Tibial artery (tissue), 4 donors: Measurements from ENCODE around the gene CIPC.

Source experiments
- DNase-seq, 2 donors: peaks; one replicate each; pipeline ENCODE4 v3.0.0-alpha.2; 2019
- H3K27ac ChIP-seq, 2 donors: fragments of 200-600 bp; sonication (generic) in 1 of 2; 1 replicate in 1 of 2; 2 replicates in 1 of 2; pipeline ENCODE4 v1.5.1; 2018 to 2019; ENCODE audit warnings: mild to moderate bottlenecking in 1 of 2
- H3K27me3 ChIP-seq, 2 donors: fragments of 200-600 bp; sonication (generic) in 1 of 2; one replicate each; pipeline versions ENCODE4 v1.5.1 to v1.6.0; 2016 to 2019
- H3K36me3 ChIP-seq, 3 donors: fragments of 200-600 bp; sonication (generic) in 2 of 3; one replicate each; pipeline ENCODE4 v1.5.1; 2016 to 2019; ENCODE audit warnings: mild to moderate bottlenecking in 2 of 3
- H3K4me1 ChIP-seq, 4 donors: fragments of 200-600 bp; sonication (generic) in 2 of 4; 1 replicate in 3 of 4; 2 replicates in 1 of 4; pipeline ENCODE4 v1.5.1; 2016 to 2019
- H3K4me3 ChIP-seq, 2 donors: fragments of 200-600 bp; sonication (generic) in 1 of 2; 1 replicate in 1 of 2; 2 replicates in 1 of 2; pipeline ENCODE4 v1.5.1; 2018 to 2019; ENCODE audit warnings: mild to moderate bottlenecking in 2 of 2
- H3K9me3 ChIP-seq, 3 donors: fragments of 200-600 bp; sonication (generic) in 1 of 3; one replicate each; pipeline ENCODE4 v1.5.1; 2016 to 2019
- intact Hi-C: fragments of 100-400 bp; cut with DNase I; formaldehyde crosslinking; loops from one replicate; pipeline ENCODE4 v1.15.0; 2023; ENCODE audit warnings: low total_unique reads
- TF ChIP-seq, protein P1 (sequence below), 2 experiments: fragments of 200-600 bp in 1 of 2; fragments of 450-650 bp in 1 of 2; IDR thresholded peaks; one replicate each; pipeline ENCODE4 v1.5.1; 2017 to 2019; ENCODE audit warnings: antibody characterized with exemption in 2 of 2, mild to moderate bottlenecking in 1 of 2, moderate library complexity in 1 of 2

The CIPC gene

DNA sequence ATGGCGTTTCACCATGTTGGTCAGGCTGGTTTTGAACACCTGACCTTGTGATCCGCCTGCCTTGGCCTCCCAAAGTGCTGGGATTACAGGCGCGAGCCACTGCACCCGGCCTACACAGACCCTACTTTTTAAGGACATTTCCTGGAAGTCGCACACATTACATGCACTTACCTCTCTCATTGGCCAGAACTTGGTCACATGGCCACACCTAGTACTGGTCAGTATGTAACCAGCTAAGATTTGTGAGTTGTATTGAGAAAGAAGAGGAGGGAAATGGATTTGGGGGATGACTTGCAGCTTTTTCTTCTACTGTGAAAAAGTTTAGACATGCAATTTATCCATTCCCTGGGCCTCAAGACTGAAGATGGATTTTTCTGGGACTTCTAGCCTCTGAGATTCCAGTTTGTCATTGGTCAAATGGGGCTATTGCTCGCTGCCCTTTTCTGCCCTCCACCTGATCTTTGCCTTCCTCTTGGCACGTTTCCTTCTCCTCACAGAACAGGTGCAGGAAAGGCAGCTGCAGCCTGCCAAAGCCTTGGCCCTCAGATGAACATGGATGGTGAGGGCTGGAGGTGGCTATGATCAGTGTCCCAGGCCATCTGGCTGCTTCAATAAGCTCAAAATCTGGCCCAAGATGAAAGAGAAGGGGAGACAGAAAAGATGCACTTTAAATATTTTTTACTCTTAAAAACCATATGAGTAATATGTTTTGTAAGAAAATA is 50.6 kb downstream of the CIPC start:
- H3K27me3 ChIP-seq, result peaks cover 0 to 59% of the 10 kb centered on the region in 2 donors
- no peak for DNase-seq

DNA sequence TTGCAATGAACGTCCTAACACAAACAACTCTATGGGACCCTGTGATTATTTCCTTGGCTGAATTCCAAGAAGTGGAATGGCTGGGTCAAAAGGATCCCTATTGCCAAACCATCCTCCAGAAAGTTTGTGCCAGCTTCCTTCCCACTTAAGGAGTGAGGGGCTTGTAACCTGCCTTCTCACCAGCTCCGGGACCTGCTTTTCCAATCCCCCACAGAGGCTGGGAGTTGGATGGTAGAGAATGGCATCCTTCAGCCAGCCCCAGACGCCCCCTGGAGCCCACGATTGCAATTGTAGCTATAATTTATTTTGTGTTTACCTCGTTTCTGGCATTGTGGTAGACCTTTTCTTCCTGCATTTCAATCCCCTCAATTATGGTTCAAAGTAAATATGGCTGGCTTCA is 53.2 kb downstream of the CIPC start:
- Histone ChIP-seq H3K4me3 (no peak overlapping the region), H3K36me3 (no peaks in the 10 kb centered on the region), H3K4me1 (peaks cover 0 to 15% (median 0%) of the 10 kb centered on the region in 4 donors), H3K27ac (no peak overlapping the region), H3K27me3 (peaks cover 0 to 35% of the 10 kb centered on the region in 2 donors), H3K9me3 (no peaks in the 10 kb centered on the region)
- intact Hi-C loops, result loop anchor here (10.0 kb wide), 1 partner anchor 164 kb away; no protein-coding TSS in a partner anchor
- no peak for DNase-seq
- TF ChIP-seq, protein P1, sequence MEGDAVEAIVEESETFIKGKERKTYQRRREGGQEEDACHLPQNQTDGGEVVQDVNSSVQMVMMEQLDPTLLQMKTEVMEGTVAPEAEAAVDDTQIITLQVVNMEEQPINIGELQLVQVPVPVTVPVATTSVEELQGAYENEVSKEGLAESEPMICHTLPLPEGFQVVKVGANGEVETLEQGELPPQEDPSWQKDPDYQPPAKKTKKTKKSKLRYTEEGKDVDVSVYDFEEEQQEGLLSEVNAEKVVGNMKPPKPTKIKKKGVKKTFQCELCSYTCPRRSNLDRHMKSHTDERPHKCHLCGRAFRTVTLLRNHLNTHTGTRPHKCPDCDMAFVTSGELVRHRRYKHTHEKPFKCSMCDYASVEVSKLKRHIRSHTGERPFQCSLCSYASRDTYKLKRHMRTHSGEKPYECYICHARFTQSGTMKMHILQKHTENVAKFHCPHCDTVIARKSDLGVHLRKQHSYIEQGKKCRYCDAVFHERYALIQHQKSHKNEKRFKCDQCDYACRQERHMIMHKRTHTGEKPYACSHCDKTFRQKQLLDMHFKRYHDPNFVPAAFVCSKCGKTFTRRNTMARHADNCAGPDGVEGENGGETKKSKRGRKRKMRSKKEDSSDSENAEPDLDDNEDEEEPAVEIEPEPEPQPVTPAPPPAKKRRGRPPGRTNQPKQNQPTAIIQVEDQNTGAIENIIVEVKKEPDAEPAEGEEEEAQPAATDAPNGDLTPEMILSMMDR (IDR thresholded peaks at IDR 0.05), result peak in 1 of 2 experiments; percentile 6

More for the DNA sequence above, 50.6 kb downstream of the CIPC start:
- Histone ChIP-seq H3K4me3 (no peak overlapping the region), H3K9me3 (no peaks in the 10 kb centered on the region), H3K36me3 (no peaks in the 10 kb centered on the region), H3K4me1 (no peaks in the 10 kb centered on the region), H3K27ac (no peak overlapping the region)
- TF ChIP-seq, protein P1 (IDR thresholded peaks at IDR 0.05), result no peak
- intact Hi-C loops, result no loop called here

DNA sequence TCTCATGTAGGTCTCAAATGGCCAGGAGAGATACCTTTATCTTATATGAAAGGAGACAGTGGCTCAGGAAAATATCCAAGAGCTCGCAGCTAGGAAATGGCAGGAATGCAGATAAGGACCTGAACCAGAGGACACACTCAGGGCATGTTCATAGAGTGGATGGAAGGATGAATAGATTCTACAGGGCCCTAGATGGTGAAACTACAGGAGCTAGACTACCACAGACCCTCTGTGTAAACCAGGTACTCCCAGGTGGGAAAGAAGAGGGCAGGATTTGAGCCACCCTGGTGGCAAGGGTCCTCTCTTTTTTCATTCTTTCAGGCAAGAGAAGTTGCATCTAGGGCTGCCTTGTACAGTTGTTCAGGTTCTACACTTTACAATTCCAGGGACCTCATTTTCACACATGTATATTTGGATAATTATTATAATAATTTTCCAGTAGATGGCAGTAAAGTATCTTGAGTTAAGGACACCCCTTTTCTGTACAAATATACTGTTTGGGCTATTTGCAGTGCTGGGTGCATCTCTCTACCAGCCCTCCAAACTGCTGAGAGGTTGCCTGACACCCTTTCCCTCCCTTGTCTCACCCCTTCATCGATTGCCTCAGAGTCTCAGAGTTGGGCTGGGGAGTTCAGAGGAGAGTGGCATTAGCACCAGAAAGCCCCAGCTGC is 54.0 kb downstream of the CIPC start:
- intact Hi-C loops, result loop anchor here (10.0 kb wide), 1 partner anchor 163 kb away; no protein-coding TSS in a partner anchor
- Histone ChIP-seq H3K4me3 (no peak overlapping the region), H3K36me3 (no peaks in the 10 kb centered on the region), H3K27ac (no peak overlapping the region), H3K4me1 (peaks cover 0 to 15% (median 0%) of the 10 kb centered on the region in 4 donors), H3K27me3 (peaks cover 0 to 33% of the 10 kb centered on the region in 2 donors), H3K9me3 (no peaks in the 10 kb centered on the region)
- TF ChIP-seq, protein P1 (IDR thresholded peaks at IDR 0.05), result no peak
- no peak for DNase-seq

DNA sequence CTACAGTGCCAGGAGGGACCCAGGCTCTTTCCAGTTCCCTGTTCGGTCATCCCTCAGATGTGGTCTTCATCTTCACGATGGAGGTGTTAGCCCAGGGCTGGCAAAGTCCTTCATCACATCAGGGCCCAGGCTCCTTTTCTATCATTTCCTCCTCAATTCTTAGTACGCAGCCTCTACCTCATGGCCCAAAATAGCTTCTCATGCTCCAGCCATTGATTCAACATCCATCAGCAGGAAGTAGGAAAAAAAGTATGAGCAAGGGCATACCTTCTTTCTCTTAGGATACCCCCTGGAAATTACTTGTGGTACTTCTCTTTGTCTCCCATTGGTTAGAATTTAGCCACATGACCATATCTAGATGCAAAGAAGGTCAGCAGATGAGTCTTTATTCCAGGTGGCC is 55.7 kb downstream of the CIPC start:
- no peak overlapping the region for H3K27ac ChIP-seq
- peaks cover 0 to 28% of the 10 kb centered on the region in 2 donors for H3K27me3 ChIP-seq
- H3K9me3 ChIP-seq, result no peaks in the 10 kb centered on the region
- intact Hi-C loops, result loop anchor here (10.0 kb wide), 1 partner anchor 161 kb away; no protein-coding TSS in a partner anchor
- DNase-seq, result no peak
- no peak overlapping the region for H3K4me3 ChIP-seq
- no peaks in the 10 kb centered on the region for H3K36me3 ChIP-seq
- TF ChIP-seq, protein P1 (IDR thresholded peaks at IDR 0.05), result no peak
- H3K4me1 ChIP-seq, result peaks cover 0 to 28% (median 10%) of the 10 kb centered on the region in 4 donors

DNA sequence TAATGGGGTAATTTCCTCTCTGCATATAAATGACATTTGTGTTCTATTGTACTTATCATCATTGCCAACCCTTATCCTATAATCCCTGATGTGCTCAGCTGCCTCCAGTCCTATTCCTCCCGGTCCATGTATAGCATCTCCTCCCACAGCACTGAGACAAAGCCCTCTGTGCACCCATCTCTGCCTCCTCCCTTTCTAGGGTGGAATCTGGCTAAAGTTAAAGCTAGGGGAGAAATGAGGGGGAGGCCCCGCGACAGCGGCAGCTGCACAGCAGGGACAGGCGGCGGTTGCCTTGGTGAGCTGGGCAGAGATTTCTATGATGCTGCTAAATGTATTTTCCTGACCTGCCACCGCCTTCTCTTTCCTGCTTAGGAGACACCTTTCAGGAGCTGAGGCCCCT is 56.4 kb downstream of the CIPC start:
- H3K27ac ChIP-seq, result no peak overlapping the region
- DNase-seq, result no peak
- no peaks in the 10 kb centered on the region for H3K9me3 ChIP-seq
- intact Hi-C loops, result loop anchor here (10.0 kb wide), 1 partner anchor 160 kb away; no protein-coding TSS in a partner anchor
- no peak overlapping the region for H3K4me3 ChIP-seq
- peaks cover 0 to 28% of the 10 kb centered on the region in 2 donors for H3K27me3 ChIP-seq
- TF ChIP-seq, protein P1 (IDR thresholded peaks at IDR 0.05), result no peak
- H3K36me3 ChIP-seq, result no peaks in the 10 kb centered on the region
- peaks cover 0 to 29% (median 10%) of the 10 kb centered on the region in 4 donors for H3K4me1 ChIP-seq
